GM23338 (cell line): ENCODE results near the gene ADIPOR2.

Experiments used
- CREB1 ChIP-seq: fragments of 250-450 bp; sonication (Bioruptor Pico); IDR thresholded peaks from 2 replicates; pipeline ENCODE4 v1.5.0; 2020; ENCODE audit warnings: low read depth, mild to moderate bottlenecking, moderate library complexity
- EZH2 ChIP-seq: fragments of 200-600 bp; sonication (generic); IDR thresholded peaks from one replicate; pipeline ENCODE4 v1.8.0; 2017; ENCODE audit warnings: antibody characterized with exemption, mild to moderate bottlenecking, low read depth; ENCODE audit not compliant: unreplicated experiment
- EZH2phosphoT487 ChIP-seq: fragments of 200-600 bp; sonication (generic); IDR thresholded peaks from one replicate; pipeline ENCODE4 v1.8.1; 2018; ENCODE audit warnings: antibody characterized with exemption; ENCODE audit not compliant: unreplicated experiment
- JUNB ChIP-seq: IDR thresholded peaks from one replicate; pipeline ENCODE4 v1.6.1; 2016; ENCODE audit warnings: antibody characterized with exemption; ENCODE audit not compliant: unreplicated experiment
- POLR2AphosphoS5 ChIP-seq: IDR thresholded peaks from 2 replicates; pipeline ENCODE4 v1.6.1; 2016; ENCODE audit warnings: antibody characterized with exemption, low read depth
- STAT1 ChIP-seq: IDR thresholded peaks from one replicate; pipeline ENCODE4 v1.6.1; 2016; ENCODE audit warnings: antibody characterized with exemption; ENCODE audit not compliant: unreplicated experiment
- TF ChIP-seq, protein P1 (sequence below), 2 experiments: fragments of 200-600 bp in 1 of 2; sonication (generic) in 1 of 2; conservative IDR thresholded peaks; 2 replicates each; pipeline versions ENCODE4 v1.5.1 to v1.6.1; 2016 to 2017; ENCODE audit warnings: antibody characterized with exemption in 2 of 2, low read depth in 2 of 2, mild to moderate bottlenecking in 2 of 2, moderate library complexity in 1 of 2
- TF ChIP-seq, protein P2 (sequence below): IDR thresholded peaks from one replicate; pipeline ENCODE4 v1.6.1; 2018; ENCODE audit warnings: antibody characterized with exemption; ENCODE audit not compliant: unreplicated experiment

DNA sequence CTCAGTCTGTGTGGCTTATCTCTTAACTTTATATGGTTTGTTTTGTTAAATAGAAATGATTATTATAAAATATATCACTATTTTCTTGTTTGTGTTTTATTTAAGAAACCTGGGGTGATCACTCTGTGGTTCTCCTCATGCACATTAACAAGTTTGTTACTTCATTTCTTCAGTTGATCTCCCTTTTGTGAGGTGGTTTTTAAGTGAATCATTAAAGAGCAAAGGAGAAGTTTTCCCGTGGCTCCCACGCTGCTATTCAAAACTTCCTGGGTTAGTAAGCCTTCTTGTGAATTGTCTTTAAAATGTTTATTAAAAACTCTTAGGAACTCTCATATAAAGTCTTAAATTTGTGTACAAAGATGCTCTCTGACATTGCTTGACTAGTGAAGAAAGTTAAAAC is 11.8 kb downstream of the ADIPOR2 start:
- TF ChIP-seq, protein P1, sequence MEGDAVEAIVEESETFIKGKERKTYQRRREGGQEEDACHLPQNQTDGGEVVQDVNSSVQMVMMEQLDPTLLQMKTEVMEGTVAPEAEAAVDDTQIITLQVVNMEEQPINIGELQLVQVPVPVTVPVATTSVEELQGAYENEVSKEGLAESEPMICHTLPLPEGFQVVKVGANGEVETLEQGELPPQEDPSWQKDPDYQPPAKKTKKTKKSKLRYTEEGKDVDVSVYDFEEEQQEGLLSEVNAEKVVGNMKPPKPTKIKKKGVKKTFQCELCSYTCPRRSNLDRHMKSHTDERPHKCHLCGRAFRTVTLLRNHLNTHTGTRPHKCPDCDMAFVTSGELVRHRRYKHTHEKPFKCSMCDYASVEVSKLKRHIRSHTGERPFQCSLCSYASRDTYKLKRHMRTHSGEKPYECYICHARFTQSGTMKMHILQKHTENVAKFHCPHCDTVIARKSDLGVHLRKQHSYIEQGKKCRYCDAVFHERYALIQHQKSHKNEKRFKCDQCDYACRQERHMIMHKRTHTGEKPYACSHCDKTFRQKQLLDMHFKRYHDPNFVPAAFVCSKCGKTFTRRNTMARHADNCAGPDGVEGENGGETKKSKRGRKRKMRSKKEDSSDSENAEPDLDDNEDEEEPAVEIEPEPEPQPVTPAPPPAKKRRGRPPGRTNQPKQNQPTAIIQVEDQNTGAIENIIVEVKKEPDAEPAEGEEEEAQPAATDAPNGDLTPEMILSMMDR (conservative IDR thresholded peaks at IDR 0.05; ENCODE audit: low read depth in 2 of 2): no peak
- TF ChIP-seq, protein P2, sequence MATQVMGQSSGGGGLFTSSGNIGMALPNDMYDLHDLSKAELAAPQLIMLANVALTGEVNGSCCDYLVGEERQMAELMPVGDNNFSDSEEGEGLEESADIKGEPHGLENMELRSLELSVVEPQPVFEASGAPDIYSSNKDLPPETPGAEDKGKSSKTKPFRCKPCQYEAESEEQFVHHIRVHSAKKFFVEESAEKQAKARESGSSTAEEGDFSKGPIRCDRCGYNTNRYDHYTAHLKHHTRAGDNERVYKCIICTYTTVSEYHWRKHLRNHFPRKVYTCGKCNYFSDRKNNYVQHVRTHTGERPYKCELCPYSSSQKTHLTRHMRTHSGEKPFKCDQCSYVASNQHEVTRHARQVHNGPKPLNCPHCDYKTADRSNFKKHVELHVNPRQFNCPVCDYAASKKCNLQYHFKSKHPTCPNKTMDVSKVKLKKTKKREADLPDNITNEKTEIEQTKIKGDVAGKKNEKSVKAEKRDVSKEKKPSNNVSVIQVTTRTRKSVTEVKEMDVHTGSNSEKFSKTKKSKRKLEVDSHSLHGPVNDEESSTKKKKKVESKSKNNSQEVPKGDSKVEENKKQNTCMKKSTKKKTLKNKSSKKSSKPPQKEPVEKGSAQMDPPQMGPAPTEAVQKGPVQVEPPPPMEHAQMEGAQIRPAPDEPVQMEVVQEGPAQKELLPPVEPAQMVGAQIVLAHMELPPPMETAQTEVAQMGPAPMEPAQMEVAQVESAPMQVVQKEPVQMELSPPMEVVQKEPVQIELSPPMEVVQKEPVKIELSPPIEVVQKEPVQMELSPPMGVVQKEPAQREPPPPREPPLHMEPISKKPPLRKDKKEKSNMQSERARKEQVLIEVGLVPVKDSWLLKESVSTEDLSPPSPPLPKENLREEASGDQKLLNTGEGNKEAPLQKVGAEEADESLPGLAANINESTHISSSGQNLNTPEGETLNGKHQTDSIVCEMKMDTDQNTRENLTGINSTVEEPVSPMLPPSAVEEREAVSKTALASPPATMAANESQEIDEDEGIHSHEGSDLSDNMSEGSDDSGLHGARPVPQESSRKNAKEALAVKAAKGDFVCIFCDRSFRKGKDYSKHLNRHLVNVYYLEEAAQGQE: no peak
- TF ChIP-seq EZH2phosphoT487 (no peak), EZH2 (no peak), STAT1 (no peak), POLR2AphosphoS5 (no peak), JUNB (no peak), CREB1 (CRISPR knock-in tag) (no peak)
